CD14-positive monocyte (primary cell): ENCODE data around the gene SSTR1. TPM values are rescaled to one million over a fixed set of nuclear protein-coding genes. Genes with fewer than 3 reads are reported as not detected.

ENCODE experiments used
- DNase-seq, 3 donors: peaks; one replicate each; pipeline ENCODE4 v3.0.0-alpha.2; 2011 to 2022
- H2AFZ ChIP-seq: 2 replicates; pipeline ENCODE4 v1.6.0; 2012; ENCODE audit warnings: mild to moderate bottlenecking, low read depth, low read length, inconsistent platforms; ENCODE audit not compliant: insufficient read depth, poor library complexity, severe bottlenecking
- H3K27ac ChIP-seq, 2 donors: 1 replicate in 1 of 2; 2 replicates in 1 of 2; pipeline ENCODE4 v1.5.1; 2012 to 2013; ENCODE audit warnings: low read length in 2 of 2, control low read depth in 1 of 2, inconsistent platforms in 1 of 2, low read depth in 1 of 2, mild to moderate bottlenecking in 1 of 2
- H3K27me3 ChIP-seq, 2 donors: one replicate each; pipeline versions ENCODE4 v1.6.0 to v1.6.1; 2011 to 2013; ENCODE audit warnings: low read length in 2 of 2; ENCODE audit not compliant: control insufficient read depth in 2 of 2, insufficient read depth in 2 of 2
- H3K36me3 ChIP-seq, 2 donors: replicated peaks in 1 of 2; 1 replicate in 1 of 2; 2 replicates in 1 of 2; pipeline versions ENCODE4 v1.5.1 to v1.6.1; 2012 to 2013; ENCODE audit warnings: low read length in 2 of 2, control low read depth in 1 of 2, inconsistent platforms in 1 of 2, mild to moderate bottlenecking in 1 of 2; ENCODE audit not compliant: insufficient read depth in 2 of 2, control insufficient read depth in 1 of 2
- H3K4me1 ChIP-seq, 2 donors: 1 replicate in 1 of 2; 2 replicates in 1 of 2; pipeline versions ENCODE4 v1.5.1 to v1.6.1; 2012 to 2013; ENCODE audit warnings: low read length in 2 of 2, control low read depth in 1 of 2, inconsistent platforms in 1 of 2, mild to moderate bottlenecking in 1 of 2, moderate library complexity in 1 of 2; ENCODE audit not compliant: insufficient read depth in 2 of 2, control insufficient read depth in 1 of 2
- H3K4me2 ChIP-seq: replicated peaks from 2 replicates; pipeline ENCODE3; 2012; ENCODE audit warnings: low read length, moderate library complexity, mild to moderate bottlenecking; ENCODE audit not compliant: poor library complexity, severe bottlenecking; ENCODE audit errors: extremely low read depth
- H3K4me3 ChIP-seq, 3 experiments: fragments of 200-600 bp in 1 of 3; sonication (generic) in 1 of 3; replicated peaks in 1 of 3; 1 replicate in 2 of 3; 2 replicates in 1 of 3; pipeline ENCODE4 v1.5.1; 2011 to 2013; ENCODE audit warnings: low read length in 3 of 3, mild to moderate bottlenecking in 3 of 3, control low read depth in 2 of 3, low read depth in 2 of 3, inconsistent platforms in 1 of 3, moderate library complexity in 1 of 3
- H3K79me2 ChIP-seq: 2 replicates; pipeline ENCODE4 v1.6.0; 2012; ENCODE audit warnings: mild to moderate bottlenecking, control low read depth, inconsistent platforms, low read length, moderate library complexity; ENCODE audit not compliant: insufficient read depth
- H3K9ac ChIP-seq: 2 replicates; pipeline ENCODE4 v1.6.0; 2017; ENCODE audit warnings: low read length, mild to moderate bottlenecking; ENCODE audit not compliant: insufficient read depth, poor library complexity, severe bottlenecking
- H3K9me3 ChIP-seq, 2 donors: replicated peaks in 1 of 2; 1 replicate in 1 of 2; 2 replicates in 1 of 2; pipeline versions ENCODE4 v1.5.1 to v1.6.1; 2012 to 2013; ENCODE audit warnings: low read length in 2 of 2, control low read depth in 1 of 2; ENCODE audit not compliant: control insufficient read depth in 1 of 2, insufficient read depth in 1 of 2
- H4K20me1 ChIP-seq: 2 replicates; pipeline ENCODE4 v1.6.0; 2012; ENCODE audit warnings: mild to moderate bottlenecking, low read length, control low read depth, moderate library complexity; ENCODE audit not compliant: insufficient read depth
- H3K27ac Mint-ChIP-seq, 7 donors: one replicate each; pipeline ENCODE4 v1.8.0; 2020; ENCODE audit warnings: mild to moderate bottlenecking in 7 of 7, mixed read lengths in 7 of 7, moderate library complexity in 6 of 7, inconsistent platforms in 2 of 7
- H3K27me3 Mint-ChIP-seq, 3 donors: one replicate each; pipeline ENCODE4 v1.8.0; 2021 to 2022; ENCODE audit warnings: low read depth in 3 of 3, mild to moderate bottlenecking in 3 of 3, mixed read lengths in 3 of 3, moderate library complexity in 3 of 3, inconsistent platforms in 1 of 3
- H3K36me3 Mint-ChIP-seq, 2 donors: one replicate each; pipeline ENCODE4 v1.8.0; 2020; ENCODE audit warnings: mixed read lengths in 2 of 2, inconsistent platforms in 1 of 2, mild to moderate bottlenecking in 1 of 2
- H3K4me1 Mint-ChIP-seq: one replicate; pipeline ENCODE4 v1.8.0; 2020; ENCODE audit warnings: mild to moderate bottlenecking, mixed read lengths
- H3K4me3 Mint-ChIP-seq, 2 donors: one replicate each; pipeline ENCODE4 v1.8.0; 2020; ENCODE audit warnings: mild to moderate bottlenecking in 2 of 2, mixed read lengths in 2 of 2, moderate library complexity in 1 of 2
- H3K9me3 Mint-ChIP-seq, 7 donors: one replicate each; pipeline ENCODE4 v1.8.0; 2020 to 2022; ENCODE audit warnings: mixed read lengths in 7 of 7, mild to moderate bottlenecking in 6 of 7, moderate library complexity in 6 of 7, inconsistent platforms in 2 of 7
- CTCF ChIP-seq: fragments of 200-600 bp; IDR thresholded peaks from one replicate; pipeline ENCODE4 v1.8.0; 2022; ENCODE audit warnings: antibody characterized with exemption, mild to moderate bottlenecking
- WGBS: methylation state at CpG from one replicate; pipeline ENCODE4 v1.1.5; 2013; ENCODE audit warnings: missing lambda C conversion rate; ENCODE audit not compliant: insufficient coverage; 5-methylcytosine and 5-hydroxymethylcytosine counted together
- intact Hi-C, 2 donors: fragments of 100-400 bp; cut with micrococcal nuclease; formaldehyde crosslinking; loops; one replicate each; pipeline versions ENCODE4 v1.15.0 to v1.15.1; 2023
- polyA plus RNA-seq, 3 donors: library from polyadenylated mRNA; depleted of rRNA in 1 of 3; unstranded in 2 of 3; stranded (reverse) in 1 of 3; fragments of 300-500 nt in 2 of 3; fragments of >200 nt in 1 of 3; fragmentation: Illumina TruSeq in 2 of 3; gene quantifications; 1 replicate in 2 of 3; 2 replicates in 1 of 3; pipeline ENCODE4 v1.2.3, GENCODE V29; 2012 to 2021

SSTR1 gene
- polyA plus RNA-seq, 3 donors, result not detected

GRCh38 chr14:38201137-38201828 is 6.4 kb upstream of the SSTR1 start:
- H3K4me1 Mint-ChIP-seq, result no peaks in the 10 kb centered on the region
- Histone ChIP-seq H4K20me1 (no peaks in the 10 kb centered on the region), H3K36me3 (no peaks in the 10 kb centered on the region), H3K4me3 (no peak overlapping the region), H3K9me3 (no peaks in the 10 kb centered on the region), H3K9ac (no peak overlapping the region), H3K79me2 (no peaks in the 10 kb centered on the region), H3K27me3 (peaks cover 0 to 3% of the 10 kb centered on the region in 2 donors), H3K4me1 (no peaks in the 10 kb centered on the region), H3K4me2 (no peak overlapping the region), H2AFZ (no peak overlapping the region), H3K27ac (no peak overlapping the region)
- H3K36me3 Mint-ChIP-seq, result no peaks in the 10 kb centered on the region
- peaks cover 0 to 6% (median 5%) of the 10 kb centered on the region in 3 donors for H3K27me3 Mint-ChIP-seq
- peaks cover 0 to 4% (median 1%) of the 10 kb centered on the region in 7 donors for H3K9me3 Mint-ChIP-seq
- no peak overlapping the region for H3K4me3 Mint-ChIP-seq
- no peak for DNase-seq
- intact Hi-C loops, result no loop called here
- H3K27ac Mint-ChIP-seq, result no peak overlapping the region
- WGBS, result no CpG with 5 or more reads among the region's 5 CpGs
- no peak for TF ChIP-seq CTCF

- peaks cover 11 to 15% (median 14%) of the 10 kb centered on the region in 3 donors for H3K27me3 Mint-ChIP-seq
- Histone ChIP-seq H4K20me1 (no peaks in the 10 kb centered on the region), H3K27me3 (peaks cover 6 to 9% of the 10 kb centered on the region in 2 donors), H3K4me1 (no peaks in the 10 kb centered on the region), H3K4me2 (no peak overlapping the region), H3K27ac (no peak overlapping the region), H3K9me3 (no peaks in the 10 kb centered on the region), H3K79me2 (no peaks in the 10 kb centered on the region), H3K9ac (no peak overlapping the region), H2AFZ (no peak overlapping the region), H3K36me3 (no peaks in the 10 kb centered on the region), H3K4me3 (no peak overlapping the region)
- no peak for TF ChIP-seq CTCF
- no peak overlapping the region for H3K27ac Mint-ChIP-seq
- no peak overlapping the region for H3K4me3 Mint-ChIP-seq
- no peak for DNase-seq
- intact Hi-C loops, result no loop called here
- 83% methylated on average over 1 of the region's 5 CpGs for WGBS
- H3K9me3 Mint-ChIP-seq, result peaks cover 0 to 8% (median 1%) of the 10 kb centered on the region in 7 donors
- H3K36me3 Mint-ChIP-seq, result no peaks in the 10 kb centered on the region
- H3K4me1 Mint-ChIP-seq, result no peaks in the 10 kb centered on the region
Observed at GRCh38 chr14:38202444-38203191, 5.1 kb upstream of the SSTR1 start.
